ENCODE results near the gene SLC25A47.

The SLC25A47 gene

DNA sequence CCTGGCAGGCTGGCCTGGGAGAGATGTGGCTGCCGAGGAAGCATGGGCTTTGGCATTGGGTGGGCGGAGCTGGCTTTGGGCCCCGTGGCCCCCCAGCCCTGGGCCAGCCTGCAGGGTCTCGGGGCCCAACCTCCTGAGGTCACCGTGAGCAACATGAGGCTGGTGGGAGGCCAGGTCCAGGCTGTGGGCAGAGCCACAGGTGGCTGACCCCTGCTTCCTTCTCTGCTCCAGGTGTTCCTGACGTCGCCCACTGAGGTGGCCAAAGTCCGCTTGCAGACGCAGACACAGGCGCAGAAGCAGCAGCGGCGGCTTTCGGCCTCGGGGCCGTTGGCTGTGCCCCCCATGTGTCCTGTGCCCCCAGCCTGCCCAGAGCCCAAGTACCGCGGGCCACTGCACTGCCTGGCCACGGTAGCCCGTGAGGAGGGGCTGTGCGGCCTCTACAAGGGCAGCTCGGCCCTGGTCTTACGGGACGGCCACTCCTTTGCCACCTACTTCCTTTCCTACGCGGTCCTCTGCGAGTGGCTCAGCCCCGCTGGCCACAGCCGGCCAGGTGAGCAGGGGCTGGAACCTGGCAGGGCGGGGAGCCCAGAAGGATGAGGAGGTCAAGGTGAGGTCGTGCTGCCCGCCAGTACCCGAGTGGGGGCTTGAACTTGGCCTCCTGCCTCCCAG lies 5.5 kb downstream of the SLC25A47 start:
- no peaks in the 10 kb centered on the region for H3K9me3 Mint-ChIP-seq
- no peaks in the 10 kb centered on the region for H3K4me1 Mint-ChIP-seq
- H3K4me3 Mint-ChIP-seq, result no peak overlapping the region
- no peaks in the 10 kb centered on the region for H3K36me3 Mint-ChIP-seq (ENCODE audit: insufficient read depth)
- DNase-seq (ENCODE audit: low spot score in 2 of 2) (no peak), ATAC-seq (replicated peaks; ENCODE audit: extremely low read depth, poor library complexity, severe bottlenecking) (no peak)
- peak overlapping the region; percentile 53 for H3K27ac Mint-ChIP-seq (ENCODE audit: low read depth)
- no peaks in the 10 kb centered on the region for H3K27me3 Mint-ChIP-seq

DNA sequence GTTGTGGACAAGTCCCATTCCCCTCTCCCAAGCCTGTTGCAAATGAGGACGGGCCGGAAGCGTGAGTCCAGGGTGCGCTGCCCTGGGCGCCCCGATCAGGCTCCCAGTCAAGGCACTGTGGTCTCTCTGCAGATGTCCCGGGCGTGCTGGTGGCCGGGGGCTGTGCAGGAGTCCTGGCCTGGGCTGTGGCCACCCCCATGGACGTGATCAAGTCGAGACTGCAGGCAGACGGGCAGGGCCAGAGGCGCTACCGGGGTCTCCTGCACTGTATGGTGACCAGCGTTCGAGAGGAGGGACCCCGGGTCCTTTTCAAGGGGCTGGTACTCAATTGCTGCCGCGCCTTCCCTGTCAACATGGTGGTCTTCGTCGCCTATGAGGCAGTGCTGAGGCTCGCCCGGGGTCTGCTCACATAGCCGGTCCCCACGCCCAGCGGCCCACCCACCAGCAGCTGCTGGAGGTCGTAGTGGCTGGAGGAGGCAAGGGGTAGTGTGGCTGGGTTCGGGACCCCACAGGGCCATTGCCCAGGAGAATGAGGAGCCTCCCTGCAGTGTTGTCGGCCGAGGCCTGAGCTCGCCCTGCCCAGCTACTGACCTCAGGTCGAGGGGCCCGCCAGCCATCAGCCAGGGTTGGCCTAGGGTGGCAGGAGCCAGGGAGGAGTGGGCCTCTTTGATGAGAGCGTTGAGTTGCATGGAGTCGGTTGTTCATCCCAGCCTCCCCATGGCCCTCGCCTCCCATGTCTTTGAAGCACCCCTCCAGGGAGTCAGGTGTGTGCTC lies 6.3 kb downstream of the SLC25A47 start:
- DNase-seq (ENCODE audit: low spot score in 2 of 2) (no peak), ATAC-seq (replicated peaks; ENCODE audit: extremely low read depth, poor library complexity, severe bottlenecking) (no peak)
- Mint-ChIP-seq H3K4me1 (no peaks in the 10 kb centered on the region), H3K27ac (ENCODE audit: low read depth) (peak overlapping the region; percentile 53), H3K27me3 (no peaks in the 10 kb centered on the region), H3K9me3 (no peaks in the 10 kb centered on the region), H3K4me3 (no peak overlapping the region), H3K36me3 (ENCODE audit: insufficient read depth) (no peaks in the 10 kb centered on the region)

DNA sequence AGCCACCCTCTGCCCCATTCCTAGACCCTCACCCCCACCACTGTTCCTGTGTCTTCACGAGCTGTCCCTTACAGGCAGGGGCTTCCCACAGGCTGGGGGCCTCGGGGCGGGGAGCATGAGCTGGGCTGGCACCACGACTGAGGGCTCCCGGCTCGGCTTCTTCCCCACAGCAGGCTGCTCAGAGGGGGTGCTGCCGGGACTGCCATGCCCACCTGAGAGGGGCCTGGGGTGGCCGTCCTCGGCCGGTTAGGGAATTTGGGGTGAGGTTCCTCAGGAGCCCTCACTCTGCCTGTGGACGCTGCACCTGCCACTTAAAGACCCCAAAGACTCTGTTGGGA lies 6.8 kb downstream of the SLC25A47 start:
- peak overlapping the region; percentile 53 for H3K27ac Mint-ChIP-seq (ENCODE audit: low read depth)
- no peaks in the 10 kb centered on the region for H3K27me3 Mint-ChIP-seq
- H3K9me3 Mint-ChIP-seq, result no peaks in the 10 kb centered on the region
- no peak overlapping the region for H3K4me3 Mint-ChIP-seq
- peaks cover 3% of the 10 kb centered on the region for H3K36me3 Mint-ChIP-seq (ENCODE audit: insufficient read depth)
- no peak for DNase-seq (ENCODE audit: low spot score in 2 of 2)
- H3K4me1 Mint-ChIP-seq, result no peaks in the 10 kb centered on the region
- ATAC-seq (replicated peaks; ENCODE audit: extremely low read depth, poor library complexity, severe bottlenecking), result no peak

DNA sequence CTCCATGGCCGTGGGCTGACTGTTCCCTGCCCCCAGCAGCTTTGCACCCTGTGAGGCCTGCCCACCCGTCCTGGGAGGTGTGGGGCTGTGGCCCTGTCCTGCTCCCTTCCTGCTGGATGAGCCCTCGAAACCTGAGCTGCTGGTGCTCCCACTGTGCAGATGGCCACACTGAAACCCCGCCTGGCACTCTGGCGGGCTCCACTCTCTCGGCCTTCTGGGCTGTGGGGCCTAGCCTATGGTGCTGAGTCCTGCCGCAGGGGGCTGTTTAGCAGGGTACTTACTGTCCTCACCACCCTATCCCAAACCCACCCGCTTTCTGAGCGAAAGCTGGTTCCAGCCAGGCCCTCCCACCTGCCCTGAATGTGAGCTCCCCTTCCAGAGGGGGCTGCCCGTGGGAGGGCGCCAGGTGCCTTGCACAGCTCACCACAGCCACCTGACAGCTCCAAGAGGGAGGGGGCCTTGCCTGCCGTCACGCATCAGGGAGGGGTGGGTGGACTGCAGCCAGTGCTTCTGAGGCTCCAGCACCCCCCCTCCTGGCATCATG lies 7.3 kb downstream of the SLC25A47 start:
- Mint-ChIP-seq H3K27ac (ENCODE audit: low read depth) (no peak overlapping the region), H3K4me3 (no peak overlapping the region), H3K4me1 (no peaks in the 10 kb centered on the region), H3K9me3 (no peaks in the 10 kb centered on the region), H3K27me3 (no peaks in the 10 kb centered on the region), H3K36me3 (ENCODE audit: insufficient read depth) (peaks cover 5% of the 10 kb centered on the region)
- DNase-seq (ENCODE audit: low spot score in 2 of 2) (no peak), ATAC-seq (replicated peaks; ENCODE audit: extremely low read depth, poor library complexity, severe bottlenecking) (no peak)

DNA sequence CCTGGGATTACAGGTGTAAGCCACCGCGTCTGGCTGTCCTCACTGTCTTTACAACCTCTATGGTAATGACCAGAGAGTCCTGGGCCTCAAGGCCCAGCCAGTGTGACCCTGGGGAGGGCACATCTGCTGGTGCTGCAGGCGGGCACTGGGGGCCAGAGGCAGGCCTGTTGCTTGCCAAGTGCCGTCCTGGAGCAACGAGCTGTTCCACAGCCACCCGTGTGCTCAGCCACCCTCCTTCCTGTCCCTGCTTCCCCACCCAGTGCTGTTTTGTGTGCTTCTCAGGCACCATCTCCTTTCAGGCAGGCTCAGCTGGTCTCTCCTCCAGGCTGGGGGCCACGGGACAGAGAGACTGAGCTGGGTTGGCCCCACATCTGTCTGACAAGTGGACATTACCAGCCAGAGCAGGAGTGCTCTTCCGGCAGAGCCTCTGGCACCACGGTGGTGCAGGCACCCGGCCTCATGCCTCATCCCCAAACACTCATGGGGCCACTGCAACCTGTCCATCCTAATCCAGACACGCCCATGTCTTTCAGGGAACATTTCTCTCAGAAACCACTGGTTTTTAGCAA lies 9.0 kb downstream of the SLC25A47 start:
- Mint-ChIP-seq H3K4me1 (no peaks in the 10 kb centered on the region), H3K4me3 (no peak overlapping the region), H3K27ac (ENCODE audit: low read depth) (peak overlapping the region; percentile 83), H3K9me3 (no peaks in the 10 kb centered on the region), H3K27me3 (no peaks in the 10 kb centered on the region), H3K36me3 (ENCODE audit: insufficient read depth) (peaks cover 14% of the 10 kb centered on the region)
- ATAC-seq (replicated peaks; ENCODE audit: extremely low read depth, poor library complexity, severe bottlenecking) (no peak), DNase-seq (ENCODE audit: low spot score in 2 of 2) (no peak)

DNA sequence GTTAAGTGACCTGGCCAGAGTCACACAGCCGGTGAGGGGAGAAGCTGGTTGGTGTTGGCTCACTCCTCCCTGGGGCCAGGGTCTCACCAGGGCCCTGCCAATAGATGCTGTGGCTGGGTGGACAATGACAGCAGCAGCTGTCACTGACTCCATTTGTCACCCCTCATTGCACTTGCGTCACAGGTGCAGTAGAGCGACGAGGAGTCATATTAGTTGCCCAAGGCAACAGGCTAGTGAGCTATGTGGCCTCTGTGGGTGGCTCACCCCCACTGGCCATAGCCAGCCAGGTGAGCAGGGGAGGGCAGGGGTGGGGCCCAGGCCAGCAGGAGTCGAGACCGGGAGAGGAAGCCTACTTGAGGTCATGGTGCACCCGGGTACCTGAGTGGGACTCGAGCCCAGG lies 9.7 kb downstream of the SLC25A47 start:
- Mint-ChIP-seq H3K27me3 (no peaks in the 10 kb centered on the region), H3K4me1 (no peaks in the 10 kb centered on the region), H3K36me3 (ENCODE audit: insufficient read depth) (peaks cover 14% of the 10 kb centered on the region), H3K4me3 (no peak overlapping the region), H3K9me3 (no peaks in the 10 kb centered on the region), H3K27ac (ENCODE audit: low read depth) (no peak overlapping the region)
- no peak for DNase-seq (ENCODE audit: low spot score in 2 of 2)
- no peak for ATAC-seq (replicated peaks; ENCODE audit: extremely low read depth, poor library complexity, severe bottlenecking)

DNA sequence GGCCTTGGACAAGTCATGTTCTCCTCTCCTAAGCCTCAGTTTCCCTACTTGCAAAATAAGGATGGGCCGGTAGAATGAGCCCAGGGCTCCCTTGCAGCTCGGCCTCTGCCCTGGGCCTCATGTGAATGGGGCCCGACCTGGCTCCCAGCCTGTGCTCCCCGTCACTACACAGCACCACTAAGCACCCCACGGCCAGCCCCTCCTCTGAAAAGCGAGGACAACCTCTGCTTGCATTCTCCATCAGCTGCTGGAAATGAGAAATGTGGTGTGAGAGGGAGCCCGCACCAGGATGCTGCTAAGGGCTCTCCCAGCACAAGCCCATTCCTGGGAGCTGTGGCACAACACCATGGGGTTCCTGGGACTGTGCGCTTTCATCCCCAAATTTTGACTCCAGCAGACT lies 10.2 kb downstream of the SLC25A47 start:
- no peaks in the 10 kb centered on the region for H3K4me1 Mint-ChIP-seq
- H3K4me3 Mint-ChIP-seq, result no peak overlapping the region
- no peak for DNase-seq (ENCODE audit: low spot score in 2 of 2)
- H3K27ac Mint-ChIP-seq (ENCODE audit: low read depth), result no peak overlapping the region
- H3K9me3 Mint-ChIP-seq, result no peaks in the 10 kb centered on the region
- ATAC-seq (replicated peaks; ENCODE audit: extremely low read depth, poor library complexity, severe bottlenecking), result no peak
- H3K27me3 Mint-ChIP-seq, result no peaks in the 10 kb centered on the region
- peaks cover 16% of the 10 kb centered on the region for H3K36me3 Mint-ChIP-seq (ENCODE audit: insufficient read depth)

DNA sequence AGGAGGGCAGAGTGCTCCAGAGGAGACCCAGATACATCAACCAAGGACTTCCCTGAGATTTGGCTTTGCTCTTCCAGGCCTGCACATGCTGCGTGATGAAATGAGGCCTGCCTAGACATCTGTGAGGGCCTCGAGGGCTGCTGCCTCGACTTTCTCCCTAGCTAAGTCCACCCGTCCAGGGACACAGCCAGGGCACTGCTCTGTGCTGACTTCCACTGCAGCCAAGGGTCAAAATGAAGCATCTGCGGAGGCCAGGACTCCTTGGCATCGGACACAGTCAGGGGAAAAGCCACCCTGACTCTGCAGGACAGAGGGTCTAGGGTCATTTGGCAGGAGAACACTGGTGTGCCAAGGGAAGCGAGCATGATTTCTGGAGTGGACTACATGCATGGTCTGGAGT lies 10.7 kb downstream of the SLC25A47 start:
- H3K4me3 Mint-ChIP-seq, result no peak overlapping the region
- DNase-seq (ENCODE audit: low spot score in 2 of 2), result no peak
- no peak for ATAC-seq (replicated peaks; ENCODE audit: extremely low read depth, poor library complexity, severe bottlenecking)
- no peaks in the 10 kb centered on the region for H3K27me3 Mint-ChIP-seq
- H3K27ac Mint-ChIP-seq (ENCODE audit: low read depth), result no peak overlapping the region
- peaks cover 18% of the 10 kb centered on the region for H3K36me3 Mint-ChIP-seq (ENCODE audit: insufficient read depth)
- no peaks in the 10 kb centered on the region for H3K4me1 Mint-ChIP-seq
- H3K9me3 Mint-ChIP-seq, result no peaks in the 10 kb centered on the region

DNA sequence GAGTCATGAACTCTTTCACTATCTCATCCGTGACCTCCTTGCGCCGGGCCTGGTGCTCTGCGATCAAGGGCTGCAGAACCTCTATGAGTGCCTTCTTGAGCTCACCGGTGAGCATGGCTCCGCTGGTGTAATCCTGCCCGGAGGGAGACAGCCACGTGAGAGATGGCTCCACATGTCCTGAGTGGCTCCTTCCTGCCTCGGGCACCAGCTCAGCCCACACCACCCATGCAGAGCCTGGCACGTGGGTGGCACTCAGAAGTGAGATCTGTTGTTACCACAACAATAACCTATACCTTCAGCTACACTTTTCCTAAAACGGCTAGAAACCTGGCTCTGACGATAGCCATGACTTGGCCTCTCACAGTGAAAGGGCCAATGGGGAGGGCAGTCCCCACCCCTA lies 11.8 kb downstream of the SLC25A47 start:
- no peak overlapping the region for H3K4me3 Mint-ChIP-seq
- ATAC-seq (replicated peaks; ENCODE audit: extremely low read depth, poor library complexity, severe bottlenecking) (no peak), DNase-seq (ENCODE audit: low spot score in 2 of 2) (no peak)
- no peaks in the 10 kb centered on the region for H3K4me1 Mint-ChIP-seq
- H3K36me3 Mint-ChIP-seq (ENCODE audit: insufficient read depth), result peaks cover 21% of the 10 kb centered on the region
- no peaks in the 10 kb centered on the region for H3K27me3 Mint-ChIP-seq
- H3K27ac Mint-ChIP-seq (ENCODE audit: low read depth), result no peak overlapping the region
- H3K9me3 Mint-ChIP-seq, result no peaks in the 10 kb centered on the region

DNA sequence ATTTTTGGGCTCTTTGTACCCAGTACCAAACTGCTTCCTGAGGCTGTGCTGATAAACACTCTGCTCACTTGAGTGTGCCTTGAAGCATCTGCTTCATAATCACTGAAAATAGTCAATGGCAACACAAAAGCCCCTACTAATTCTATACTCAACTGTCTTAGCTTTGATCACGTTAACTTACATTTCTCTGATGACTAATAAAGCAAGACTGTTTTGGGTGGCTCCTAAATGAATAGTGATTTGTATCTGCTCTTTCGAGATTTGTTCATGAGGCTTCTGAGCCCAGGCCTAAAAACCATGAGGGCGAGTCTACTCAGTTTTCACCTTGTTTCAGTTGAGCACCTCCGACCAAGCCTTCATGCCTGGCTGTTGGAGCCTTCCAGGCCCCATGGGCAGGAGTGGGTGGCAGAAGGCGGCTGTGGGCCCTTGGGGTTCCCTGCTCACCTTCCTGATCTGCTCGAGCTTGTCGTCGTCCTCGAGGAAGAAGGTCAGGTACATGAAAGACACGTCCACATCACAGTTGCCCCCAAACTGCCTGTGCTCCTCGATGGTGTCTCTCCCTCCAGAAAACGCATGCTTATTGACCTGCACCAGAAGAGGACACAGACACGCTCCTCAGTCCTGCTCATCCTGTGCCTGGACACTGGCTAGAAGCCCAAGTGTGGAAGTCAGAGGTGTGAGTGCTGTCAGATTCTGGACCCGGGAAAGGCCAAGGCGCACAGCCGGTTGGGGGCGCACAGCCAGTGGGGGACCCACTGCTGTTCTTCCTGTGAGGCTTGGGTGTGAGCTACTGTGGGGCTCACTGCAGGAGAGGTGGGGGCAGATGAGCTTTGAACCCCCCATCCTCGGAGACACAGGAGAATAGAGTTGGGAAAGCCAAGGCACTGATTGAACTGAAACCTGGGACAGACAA lies 13.7 kb downstream of the SLC25A47 start:
- Mint-ChIP-seq H3K9me3 (no peaks in the 10 kb centered on the region), H3K4me1 (no peaks in the 10 kb centered on the region), H3K27me3 (no peaks in the 10 kb centered on the region), H3K36me3 (ENCODE audit: insufficient read depth) (peaks cover 21% of the 10 kb centered on the region), H3K27ac (ENCODE audit: low read depth) (peak overlapping the region; percentile 61), H3K4me3 (no peak overlapping the region)
- DNase-seq (ENCODE audit: low spot score in 2 of 2) (no peak), ATAC-seq (replicated peaks; ENCODE audit: extremely low read depth, poor library complexity, severe bottlenecking) (no peak)

DNA sequence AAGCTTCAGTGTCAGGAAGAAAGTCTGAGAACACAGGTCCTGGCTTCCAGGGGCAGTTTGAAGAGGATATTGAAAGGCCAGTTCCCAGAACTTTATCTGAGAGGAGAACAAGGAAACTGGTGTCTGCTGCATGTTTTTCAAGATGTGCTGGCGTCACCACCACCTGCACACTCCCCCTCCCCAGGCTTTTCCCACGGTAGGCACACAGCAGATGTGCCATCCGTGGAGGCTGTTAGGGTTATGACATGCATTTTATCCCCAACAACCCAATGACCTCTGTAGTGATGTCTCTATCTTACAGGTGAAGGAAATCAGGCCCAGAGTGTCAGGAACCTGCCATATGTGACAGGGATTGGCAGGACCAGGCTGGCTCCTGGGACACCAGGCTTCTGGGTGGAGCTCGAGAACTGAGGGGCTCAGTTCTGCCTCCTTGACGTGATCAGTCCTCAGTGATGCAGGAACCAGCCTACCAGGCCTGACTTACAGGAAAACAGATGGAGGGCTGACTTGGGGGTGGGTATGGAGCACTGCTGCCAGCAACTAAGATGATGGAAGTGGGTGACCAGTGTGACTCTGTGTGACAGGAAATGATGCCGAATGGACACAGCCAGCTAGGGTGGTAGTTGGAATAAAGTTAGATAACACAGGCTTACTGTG lies 16.8 kb downstream of the SLC25A47 start:
- no peaks in the 10 kb centered on the region for H3K4me1 Mint-ChIP-seq
- peaks cover 30% of the 10 kb centered on the region for H3K36me3 Mint-ChIP-seq (ENCODE audit: insufficient read depth)
- no peaks in the 10 kb centered on the region for H3K9me3 Mint-ChIP-seq
- H3K27ac Mint-ChIP-seq (ENCODE audit: low read depth), result peak overlapping the region; percentile 78
- H3K27me3 Mint-ChIP-seq, result no peaks in the 10 kb centered on the region
- H3K4me3 Mint-ChIP-seq, result no peak overlapping the region
- DNase-seq (ENCODE audit: low spot score in 2 of 2), result no peak
- ATAC-seq (replicated peaks; ENCODE audit: extremely low read depth, poor library complexity, severe bottlenecking), result no peak

DNA sequence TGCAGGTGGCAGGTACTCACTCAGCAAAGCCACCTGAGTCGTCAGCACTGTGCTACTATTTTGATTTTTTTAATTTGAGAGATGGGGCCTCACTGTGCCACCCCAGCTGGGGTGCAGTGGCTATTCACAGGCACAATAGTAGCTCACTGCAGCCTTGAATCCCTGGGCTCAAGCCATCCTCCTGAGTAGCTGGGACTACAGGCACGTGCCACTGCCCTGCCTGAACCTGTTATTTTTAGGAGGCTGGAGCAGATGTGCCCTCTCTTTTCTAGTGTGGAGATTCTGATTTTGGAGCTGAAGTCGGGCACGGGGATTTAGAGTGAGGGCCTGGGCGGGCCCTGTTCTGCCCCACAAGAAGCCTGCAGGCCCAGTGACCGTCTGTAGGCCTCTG lies 17.3 kb downstream of the SLC25A47 start:
- no peak for DNase-seq (ENCODE audit: low spot score in 2 of 2)
- Mint-ChIP-seq H3K27me3 (no peaks in the 10 kb centered on the region), H3K4me1 (no peaks in the 10 kb centered on the region), H3K9me3 (no peaks in the 10 kb centered on the region), H3K4me3 (no peak overlapping the region), H3K27ac (ENCODE audit: low read depth) (no peak overlapping the region), H3K36me3 (ENCODE audit: insufficient read depth) (peaks cover 27% of the 10 kb centered on the region)
- ATAC-seq (replicated peaks; ENCODE audit: extremely low read depth, poor library complexity, severe bottlenecking), result no peak
